Spleen (tissue), 7 donors: ENCODE data around the gene TMEM63C.
"Not testable (repeated sequence)": the region's sequence is repeated elsewhere in the genome, so short reads cannot be mapped to it uniquely, and the experiment has no call there.

Experiments
- POLR2A ChIP-seq, 3 donors: fragments of 450-650 bp; IDR thresholded peaks; one replicate each; pipeline ENCODE4 v1.5.1; 2017; ENCODE audit warnings: antibody characterized with exemption in 3 of 3, mild to moderate bottlenecking in 1 of 3
- TF ChIP-seq, protein P1 (sequence below), 11 experiments: fragments of 200-600 bp in 7 of 11; fragments of 450-650 bp in 4 of 11; sonication (generic) in 4 of 11; IDR thresholded peaks in 8 of 11; conservative IDR thresholded peaks in 3 of 11; 1 replicate in 7 of 11; 2 replicates in 4 of 11; pipeline versions ENCODE4 v1.4.0 to v1.8.0; 2016 to 2021; ENCODE audit warnings: antibody characterized with exemption in 11 of 11, inconsistent platforms in 4 of 11, mild to moderate bottlenecking in 1 of 11
- donor health status: DM: no; HTN: no; CAD: no; lungs with moderate emphysema.
- donor health status: DM: no; HTN: no; CAD: no.
- donor health status: DM: no; HTN: no; CAD: no.

DNA sequence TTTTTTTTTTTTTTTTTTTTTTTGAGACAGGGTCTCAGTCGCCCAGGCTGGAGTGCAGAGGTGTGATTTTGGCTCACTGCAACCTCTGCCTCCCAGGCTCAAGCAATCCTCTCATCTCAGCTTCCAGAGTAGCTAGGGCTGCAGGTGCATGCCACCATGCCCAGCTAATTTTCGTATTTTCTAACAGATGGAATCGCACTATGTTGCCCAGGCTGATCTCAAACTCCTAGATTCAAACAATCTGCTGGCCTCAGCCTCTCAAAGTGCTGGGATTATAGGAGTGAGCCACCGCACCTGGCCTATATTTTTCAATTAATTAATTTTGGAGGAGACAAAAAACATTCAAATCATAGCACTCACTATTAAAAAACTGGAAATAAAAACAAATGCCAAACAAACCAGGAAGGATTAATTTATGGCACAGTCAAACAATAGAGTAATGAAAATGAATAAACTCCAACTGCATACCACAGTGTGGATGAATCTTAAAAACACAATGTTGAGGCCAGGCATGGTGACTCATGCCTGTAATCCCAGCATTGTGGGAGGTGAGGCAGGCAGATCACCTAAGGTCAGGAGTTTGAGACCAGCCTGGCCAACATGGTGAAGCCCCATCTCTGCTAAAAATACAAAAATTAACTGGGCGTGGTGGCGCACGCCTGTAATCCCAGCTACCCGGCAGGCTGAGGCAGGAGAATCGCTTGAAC, 7.5 kb upstream of the TMEM63C start:
- TF ChIP-seq, protein P1, sequence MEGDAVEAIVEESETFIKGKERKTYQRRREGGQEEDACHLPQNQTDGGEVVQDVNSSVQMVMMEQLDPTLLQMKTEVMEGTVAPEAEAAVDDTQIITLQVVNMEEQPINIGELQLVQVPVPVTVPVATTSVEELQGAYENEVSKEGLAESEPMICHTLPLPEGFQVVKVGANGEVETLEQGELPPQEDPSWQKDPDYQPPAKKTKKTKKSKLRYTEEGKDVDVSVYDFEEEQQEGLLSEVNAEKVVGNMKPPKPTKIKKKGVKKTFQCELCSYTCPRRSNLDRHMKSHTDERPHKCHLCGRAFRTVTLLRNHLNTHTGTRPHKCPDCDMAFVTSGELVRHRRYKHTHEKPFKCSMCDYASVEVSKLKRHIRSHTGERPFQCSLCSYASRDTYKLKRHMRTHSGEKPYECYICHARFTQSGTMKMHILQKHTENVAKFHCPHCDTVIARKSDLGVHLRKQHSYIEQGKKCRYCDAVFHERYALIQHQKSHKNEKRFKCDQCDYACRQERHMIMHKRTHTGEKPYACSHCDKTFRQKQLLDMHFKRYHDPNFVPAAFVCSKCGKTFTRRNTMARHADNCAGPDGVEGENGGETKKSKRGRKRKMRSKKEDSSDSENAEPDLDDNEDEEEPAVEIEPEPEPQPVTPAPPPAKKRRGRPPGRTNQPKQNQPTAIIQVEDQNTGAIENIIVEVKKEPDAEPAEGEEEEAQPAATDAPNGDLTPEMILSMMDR (IDR thresholded peaks at IDR 0.05 in 8 of 11, conservative IDR thresholded peaks at IDR 0.05 in 3 of 11), result not testable (repeated sequence)
- TF ChIP-seq POLR2A (IDR thresholded peaks at IDR 0.05), result not testable (repeated sequence)
